GM12864 (cell line): ENCODE measurements around the gene DENND5A.
"Not testable (repeated sequence)": the region's sequence is repeated elsewhere in the genome, so short reads cannot be mapped to it uniquely, and the experiment has no call there.

ENCODE experiments used
- DNase-seq: peaks from one replicate; pipeline ENCODE4 v3.0.0-alpha.2; 2011; ENCODE audit warnings: low read depth
- H3K4me3 ChIP-seq: 2 replicates; pipeline ENCODE4 v1.5.1; 2011; ENCODE audit warnings: mild to moderate bottlenecking, low read depth, low read length, control low read depth
- CTCF ChIP-seq: IDR thresholded peaks from 2 replicates; pipeline ENCODE4 v1.5.1; 2011; ENCODE audit warnings: low read depth, mild to moderate bottlenecking, moderate library complexity, low read length, control low read depth, inconsistent platforms; ENCODE audit errors: missing control alignments

The DENND5A gene

GRCh38 chr11:9251311-9251710 lies 13.8 kb downstream of the DENND5A start:
- no peak overlapping the region for H3K4me3 ChIP-seq
- DNase-seq, result no peak
- no peak for TF ChIP-seq CTCF

- TF ChIP-seq CTCF, result no peak
- H3K4me3 ChIP-seq, result no peak overlapping the region
- DNase-seq, result peak; percentile 35
Observed at GRCh38 chr11:9250139-9250582, 15.0 kb downstream of the DENND5A start.

GRCh38 chr11:9249252-9249651 lies 15.9 kb downstream of the DENND5A start:
- no peak for TF ChIP-seq CTCF
- no peak for DNase-seq

GRCh38 chr11:9247863-9248262 lies 17.3 kb downstream of the DENND5A start:
- TF ChIP-seq CTCF, result no peak
- DNase-seq, result no peak

More at GRCh38 chr11:9249252-9249651, 15.9 kb downstream of the DENND5A start:
- H3K4me3 ChIP-seq, result no peak overlapping the region

GRCh38 chr11:9236242-9236641 lies 28.9 kb downstream of the DENND5A start:
- DNase-seq, H3K4me3 ChIP-seq: not testable (repeated sequence)

More at GRCh38 chr11:9247863-9248262, 17.3 kb downstream of the DENND5A start:
- no peak overlapping the region for H3K4me3 ChIP-seq

- no peak for TF ChIP-seq CTCF
- DNase-seq, result no peak
- no peak overlapping the region for H3K4me3 ChIP-seq
Observed at GRCh38 chr11:9232482-9232881, 32.7 kb downstream of the DENND5A start.

- no peak overlapping the region for H3K4me3 ChIP-seq
- TF ChIP-seq CTCF, result no peak
- no peak for DNase-seq
Observed at GRCh38 chr11:9231848-9232177, 33.3 kb downstream of the DENND5A start.

- no peak overlapping the region for H3K4me3 ChIP-seq
- no peak for TF ChIP-seq CTCF
- DNase-seq, result no peak
Observed at GRCh38 chr11:9230296-9230695, 34.9 kb downstream of the DENND5A start.
